Astrocyte of the spinal cord (primary cell): ENCODE measurements around the gene TTBK1.
A peak's percentile ranks its signal among the peaks of the same experiment; 100 is the strongest.

Experiments used
- DNase-seq: peaks from one replicate; pipeline ENCODE4 v3.0.0; 2011; ENCODE audit warnings: low read depth, low spot score
- H3K4me3 ChIP-seq: 2 replicates; pipeline ENCODE4 v1.5.1; 2011; ENCODE audit warnings: low read depth, mild to moderate bottlenecking, low read length, moderate library complexity
- CTCF ChIP-seq: IDR thresholded peaks from 2 replicates; pipeline ENCODE4 v1.5.1; 2012; ENCODE audit warnings: low read depth, mild to moderate bottlenecking, low read length, inconsistent platforms
- in situ Hi-C: cut with HindIII; loops from 2 replicates; pipeline ENCODE4 v1.10.0; 2017; ENCODE audit warnings: low sequenced_read_pairs

Gene TTBK1

GRCh38 chr6:43203029-43203717, 40.1 kb upstream of the TTBK1 start:
- no peak for TF ChIP-seq CTCF
- DNase-seq: no peak
- in situ Hi-C loops: no loop called here
- no peak overlapping the region for H3K4me3 ChIP-seq

- H3K4me3 ChIP-seq: no peak overlapping the region
- no peak for DNase-seq
- in situ Hi-C loops: no loop called here
- no peak for TF ChIP-seq CTCF
These were observed 39.6 kb upstream of the TTBK1 start for GRCh38 chr6:43203718-43204095.

GRCh38 chr6:43204271-43205105, 38.8 kb upstream of the TTBK1 start:
- DNase-seq: no peak
- in situ Hi-C loops: no loop called here
- no peak overlapping the region for H3K4me3 ChIP-seq
- no peak for TF ChIP-seq CTCF

GRCh38 chr6:43205849-43206248, 37.4 kb upstream of the TTBK1 start:
- no peak for TF ChIP-seq CTCF
- H3K4me3 ChIP-seq: no peak overlapping the region
- in situ Hi-C loops: no loop called here
- DNase-seq: no peak

- DNase-seq: no peak
- in situ Hi-C loops: no loop called here
- no peak overlapping the region for H3K4me3 ChIP-seq
- no peak for TF ChIP-seq CTCF
These were observed 36.0 kb upstream of the TTBK1 start for GRCh38 chr6:43207286-43207685.

GRCh38 chr6:43211955-43212354, 31.3 kb upstream of the TTBK1 start:
- in situ Hi-C loops: no loop called here
- DNase-seq: no peak
- H3K4me3 ChIP-seq: no peak overlapping the region
- TF ChIP-seq CTCF: peak; percentile 6
